IMR-90 (cell line): Measurements from ENCODE around the gene ATP2C2. TPM values are rescaled to one million over a fixed set of nuclear protein-coding genes. Genes with fewer than 3 reads are reported as not detected.

Source experiments
- ATAC-seq: fragments of 200-7000 bp; cut with Tn5 transposase; 2 replicates; pipeline ENCODE4 v1.9.1; 2020; ENCODE audit warnings: low read depth, mild to moderate bottlenecking, moderate library complexity
- BruUV-seq: library from RNA; stranded (reverse); fragments of 400-500 nt; replicated peaks from 2 replicates; lab custom pipeline; 2021; lab: Mats Ljungman, UMichigan
- CTCF ChIA-PET: fragments of 300-600 bp; formaldehyde crosslinking; extraction: SDS; loops from one replicate; lab custom pipeline; 2021; ENCODE audit warnings: antibody characterized with exemption; lab: Yijun Ruan, JAX
- POLR2A ChIA-PET: fragments of 300-600 bp; sonication (Branson Sonifier 250); formaldehyde crosslinking; loops from one replicate; lab custom pipeline; 2022; ENCODE audit warnings: antibody characterized with exemption; ENCODE audit not compliant: unreplicated experiment; lab: Charles Lee
- DNase-seq: peaks from one replicate; pipeline ENCODE4 v3.0.0; 2013
- H2AFZ ChIP-seq: replicated peaks from 2 replicates; pipeline ENCODE3; 2013; ENCODE audit warnings: low read length, mild to moderate bottlenecking; ENCODE audit not compliant: poor library complexity
- H2AK5ac ChIP-seq: 2 replicates; pipeline ENCODE4 v1.6.1; 2013; ENCODE audit warnings: low read depth, low read length, inconsistent platforms
- H2AK9ac ChIP-seq: replicated peaks from 2 replicates; pipeline ENCODE3; 2013; ENCODE audit warnings: mild to moderate bottlenecking, low read depth, low read length, moderate library complexity; ENCODE audit not compliant: poor library complexity
- H2BK120ac ChIP-seq: 2 replicates; pipeline ENCODE4 v1.6.1; 2013; ENCODE audit warnings: low read depth, low read length, inconsistent platforms
- H2BK15ac ChIP-seq: 3 replicates; pipeline ENCODE4 v1.6.1; 2013; ENCODE audit warnings: low read depth, low read length, inconsistent platforms
- H2BK20ac ChIP-seq: 2 replicates; pipeline ENCODE4 v1.6.1; 2013; ENCODE audit warnings: low read depth, mild to moderate bottlenecking, inconsistent platforms, low read length, moderate library complexity
- H2BK5ac ChIP-seq: 2 replicates; pipeline ENCODE4 v1.6.1; 2013; ENCODE audit warnings: mild to moderate bottlenecking, low read depth, low read length, inconsistent platforms; ENCODE audit not compliant: poor library complexity, severe bottlenecking
- H3K14ac ChIP-seq: replicated peaks from 2 replicates; pipeline ENCODE4 v1.6.1; 2013; ENCODE audit warnings: low read depth, low read length, inconsistent platforms
- H3K18ac ChIP-seq: 2 replicates; pipeline ENCODE4 v1.6.1; 2013; ENCODE audit warnings: low read depth, low read length, control low read depth
- H3K23ac ChIP-seq: 2 replicates; pipeline ENCODE4 v1.6.1; 2013; ENCODE audit warnings: low read depth, low read length, inconsistent platforms
- H3K27ac ChIP-seq: 2 replicates; pipeline ENCODE4 v1.5.1; 2013; ENCODE audit warnings: mild to moderate bottlenecking, control low read depth, low read length; ENCODE audit not compliant: insufficient read depth
- H3K27me3 ChIP-seq: 2 replicates; pipeline ENCODE4 v1.6.1; 2013; ENCODE audit warnings: low read length; ENCODE audit not compliant: control insufficient read depth, insufficient read depth
- H3K36me3 ChIP-seq: 2 replicates; pipeline ENCODE4 v1.6.1; 2013; ENCODE audit warnings: low read length, mixed read lengths; ENCODE audit not compliant: control insufficient read depth, insufficient read depth
- H3K4ac ChIP-seq: 2 replicates; pipeline ENCODE4 v1.6.1; 2013; ENCODE audit warnings: low read depth, low read length, inconsistent platforms
- H3K4me1 ChIP-seq: 2 replicates; pipeline ENCODE4 v1.6.1; 2013; ENCODE audit warnings: low read length, mixed read lengths; ENCODE audit not compliant: control insufficient read depth, insufficient read depth
- H3K4me2 ChIP-seq: 2 replicates; pipeline ENCODE4 v1.6.1; 2013; ENCODE audit warnings: low read depth, mild to moderate bottlenecking, control low read depth, low read length, moderate library complexity
- H3K4me3 ChIP-seq: 2 replicates; pipeline ENCODE4 v1.5.1; 2013; ENCODE audit warnings: low read depth, mild to moderate bottlenecking, control low read depth, low read length, moderate library complexity; ENCODE audit not compliant: insufficient read depth
- H3K56ac ChIP-seq: 2 replicates; pipeline ENCODE4 v1.6.1; 2013; ENCODE audit warnings: low read length, inconsistent platforms; ENCODE audit not compliant: insufficient read depth; ENCODE audit errors: extremely low read depth
- H3K79me1 ChIP-seq, 2 experiments: 2 replicates each; pipeline ENCODE4 v1.6.1; 2013; ENCODE audit warnings: low read length in 2 of 2, inconsistent platforms in 1 of 2, low read depth in 1 of 2
- H3K9ac ChIP-seq: 2 replicates; pipeline ENCODE4 v1.6.1; 2013; ENCODE audit warnings: low read depth, low read length, control low read depth
- H3K9me1 ChIP-seq: 2 replicates; pipeline ENCODE4 v1.6.1; 2013; ENCODE audit warnings: low read length, inconsistent platforms; ENCODE audit not compliant: insufficient read depth
- H3K9me3 ChIP-seq: 2 replicates; pipeline ENCODE4 v1.6.1; 2013; ENCODE audit warnings: low read length; ENCODE audit not compliant: control insufficient read depth, insufficient read depth
- H4K20me1 ChIP-seq: 2 replicates; pipeline ENCODE4 v1.6.1; 2013; ENCODE audit warnings: low read length, inconsistent platforms; ENCODE audit not compliant: insufficient read depth
- H4K5ac ChIP-seq: 2 replicates; pipeline ENCODE4 v1.6.1; 2013; ENCODE audit warnings: mild to moderate bottlenecking, low read depth, low read length, control low read depth
- H4K8ac ChIP-seq, 2 experiments: 2 replicates each; pipeline ENCODE4 v1.6.1; 2013; ENCODE audit warnings: low read depth in 2 of 2, low read length in 2 of 2, control low read depth in 1 of 2, inconsistent platforms in 1 of 2
- H4K91ac ChIP-seq: 2 replicates; pipeline ENCODE4 v1.6.1; 2013; ENCODE audit warnings: low read depth, low read length, inconsistent platforms; ENCODE audit not compliant: insufficient read depth
- BHLHE40 ChIP-seq: fragments of 150-350 bp; IDR thresholded peaks from 2 replicates; pipeline ENCODE4 v1.6.1; 2016; ENCODE audit warnings: mild to moderate bottlenecking, low read depth, low read length
- CTCF ChIP-seq: conservative IDR thresholded peaks from 2 replicates; pipeline ENCODE4 v1.5.1; 2012; ENCODE audit warnings: mild to moderate bottlenecking, low read depth, low read length, improper control_type of control experiment
- ELK1 ChIP-seq: fragments of 150-350 bp; IDR thresholded peaks from 2 replicates; pipeline ENCODE4 v1.6.1; 2016; ENCODE audit warnings: low read depth, mild to moderate bottlenecking, low read length, moderate library complexity, borderline replicate concordance
- MAFK ChIP-seq: IDR thresholded peaks from 2 replicates; pipeline ENCODE4 v1.6.1; 2012; ENCODE audit warnings: low read depth, low read length, improper control_type of control experiment
- MAZ ChIP-seq: IDR thresholded peaks from 2 replicates; pipeline ENCODE4 v1.6.1; 2012; ENCODE audit warnings: low read depth, mild to moderate bottlenecking, low read length, improper control_type of control experiment, moderate library complexity, borderline replicate concordance
- MXI1 ChIP-seq: IDR thresholded peaks from 2 replicates; pipeline ENCODE4 v1.6.1; 2012; ENCODE audit warnings: low read depth, mild to moderate bottlenecking, low read length, moderate library complexity, borderline replicate concordance
- NFE2L2 ChIP-seq: fragments of 150-350 bp; IDR thresholded peaks from 2 replicates; pipeline ENCODE4 v1.6.1; 2016; ENCODE audit warnings: low read depth, mild to moderate bottlenecking, low read length
- RAD21 ChIP-seq: IDR thresholded peaks from 2 replicates; pipeline ENCODE4 v1.6.1; 2012; ENCODE audit warnings: low read length, improper control_type of control experiment
- RCOR1 ChIP-seq: IDR thresholded peaks from 2 replicates; pipeline ENCODE4 v1.6.1; 2012; ENCODE audit warnings: mild to moderate bottlenecking, low read length, improper control_type of control experiment; ENCODE audit not compliant: insufficient replicate concordance
- RFX5 ChIP-seq: IDR thresholded peaks from 2 replicates; pipeline ENCODE4 v1.8.0; 2012; ENCODE audit warnings: low read depth, mild to moderate bottlenecking, low read length, moderate library complexity
- WGBS, 2 experiments: methylation state at CpG; one replicate each; pipeline versions ENCODE4 v1.1.5 to v1.1.7; 2013; ENCODE audit warnings: missing lambda C conversion rate in 2 of 2; ENCODE audit not compliant: insufficient read length in 1 of 2; ENCODE audit errors: extremely low coverage in 2 of 2; 5-methylcytosine and 5-hydroxymethylcytosine counted together
- dilution Hi-C: fragments of 300-500 bp; cut with HindIII; formaldehyde crosslinking; loops from one replicate; pipeline ENCODE4 v1.14.3; 2018; ENCODE audit warnings: low sequenced_read_pairs; ENCODE audit not compliant: unreplicated experiment
- in situ Hi-C: fragments of 300-500 bp; cut with MboI; formaldehyde crosslinking; loops from 3 replicates; pipeline ENCODE4 v1.14.3; 2019; ENCODE audit warnings: low sequenced_read_pairs, inconsistent platforms, mixed read lengths
- intact Hi-C: fragments of 100-400 bp; cut with micrococcal nuclease; formaldehyde crosslinking; loops from 2 replicates; pipeline ENCODE4 v1.10.0; 2022
- polyA plus RNA-seq, 3 experiments: library from polyadenylated mRNA; depleted of rRNA; stranded (reverse); fragments of >200 nt; gene quantifications; 2 replicates each; pipeline ENCODE4 v1.2.3, GENCODE V29; 2012; ENCODE audit warnings: low replicate concordance in 1 of 3
- total RNA-seq: library from RNA; depleted of rRNA; stranded (reverse); fragments of >200 nt; gene quantifications from 2 replicates; pipeline ENCODE4 v1.2.3, GENCODE V29; 2012

Gene ATP2C2
- total and polyA plus RNA-seq, 2 of the 4 experiments (the other 2 are of a cell fraction): not detected

- DNase-seq: no peak
- CTCF ChIA-PET: no interaction called here
- WGBS, 2 experiments: 73% methylated on average over 3 of the region's 4 CpGs; no CpG with 5 or more reads in 1 of the 2 experiments
Measured at GRCh38 chr16:84382396-84382795, 14.1 kb downstream of the ATP2C2 start.

More at GRCh38 chr16:84382396-84382795, 14.1 kb downstream of the ATP2C2 start:
- POLR2A ChIA-PET: no interaction called here
- no peak overlapping the region for H2BK120ac ChIP-seq
- H3K9ac ChIP-seq: no peak overlapping the region
- dilution Hi-C loops: no loop called here
- H4K8ac ChIP-seq: no peak overlapping the region
- H2AFZ ChIP-seq: no peak overlapping the region
- H2AK5ac ChIP-seq: no peak overlapping the region
- H2AK9ac ChIP-seq: no peak overlapping the region
- no peak overlapping the region for H4K5ac ChIP-seq
- no TSS peak for BruUV-seq
- no peak overlapping the region for H3K23ac ChIP-seq
- H4K20me1 ChIP-seq: no peaks in the 10 kb centered on the region
- H3K9me3 ChIP-seq: peaks cover 11% of the 10 kb centered on the region
- H3K9me1 ChIP-seq: no peaks in the 10 kb centered on the region
- no peak overlapping the region for H3K14ac ChIP-seq
- no peak overlapping the region for H2BK5ac ChIP-seq
- H4K91ac ChIP-seq: no peak overlapping the region
- H3K4me3 ChIP-seq: no peak overlapping the region
- H3K27ac ChIP-seq: no peak overlapping the region
- no peak overlapping the region for H2BK15ac ChIP-seq
- no peak overlapping the region for H3K4ac ChIP-seq
- no peak for TF ChIP-seq RFX5
- TF ChIP-seq MAZ: no peak
- no peak for TF ChIP-seq MAFK
- TF ChIP-seq NFE2L2: no peak
- TF ChIP-seq RCOR1: no peak
- no peak for TF ChIP-seq ELK1
- no peak for TF ChIP-seq RAD21
- TF ChIP-seq MXI1: no peak
- TF ChIP-seq BHLHE40: no peak
- TF ChIP-seq CTCF: no peak
- H3K4me1 ChIP-seq: no peaks in the 10 kb centered on the region
- no peaks in the 10 kb centered on the region for H3K36me3 ChIP-seq
- intact Hi-C loops: no loop called here
- peaks cover 32% of the 10 kb centered on the region for H3K27me3 ChIP-seq
- H3K56ac ChIP-seq: no peak overlapping the region
- H3K18ac ChIP-seq: no peak overlapping the region
- no peak overlapping the region for H2BK20ac ChIP-seq
- H3K79me1 ChIP-seq: no peaks in the 10 kb centered on the region
- ATAC-seq: no peak
- in situ Hi-C loops: no loop called here
- H3K4me2 ChIP-seq: no peak overlapping the region
